PFSK-1 (cell line): ENCODE measurements around the gene FBN2.

Experiments
- FOXP2 ChIP-seq: optimal IDR thresholded peaks from 2 replicates; pipeline ENCODE3; 2011; ENCODE audit warnings: borderline replicate concordance, control low read depth, inconsistent platforms; ENCODE audit not compliant: insufficient read depth; ENCODE audit errors: extremely low read length, extremely low read depth
- POLR2AphosphoS5 ChIP-seq: IDR thresholded peaks from 2 replicates; pipeline ENCODE4 v1.6.1; 2012; ENCODE audit warnings: low read depth, mild to moderate bottlenecking, control low read depth, low read length, moderate library complexity
- SIN3A ChIP-seq: IDR thresholded peaks from 2 replicates; pipeline ENCODE4 v1.6.1; 2012; ENCODE audit warnings: mild to moderate bottlenecking, low read length, moderate library complexity, borderline replicate concordance; ENCODE audit not compliant: insufficient read depth
- TAF1 ChIP-seq: IDR thresholded peaks from 2 replicates; pipeline ENCODE4 v1.6.1; 2012; ENCODE audit warnings: low read length, control low read depth, borderline replicate concordance; ENCODE audit not compliant: insufficient read depth
- TF ChIP-seq, protein P1 (sequence below), 2 experiments: IDR thresholded peaks; 2 replicates each; pipeline versions ENCODE4 v1.6.1 to v1.8.0; 2011 to 2012; ENCODE audit warnings: low read depth in 2 of 2, low read length in 2 of 2, control low read depth in 1 of 2, inconsistent platforms in 1 of 2, mild to moderate bottlenecking in 1 of 2, moderate library complexity in 1 of 2; ENCODE audit not compliant: insufficient read depth in 1 of 2

DNA sequence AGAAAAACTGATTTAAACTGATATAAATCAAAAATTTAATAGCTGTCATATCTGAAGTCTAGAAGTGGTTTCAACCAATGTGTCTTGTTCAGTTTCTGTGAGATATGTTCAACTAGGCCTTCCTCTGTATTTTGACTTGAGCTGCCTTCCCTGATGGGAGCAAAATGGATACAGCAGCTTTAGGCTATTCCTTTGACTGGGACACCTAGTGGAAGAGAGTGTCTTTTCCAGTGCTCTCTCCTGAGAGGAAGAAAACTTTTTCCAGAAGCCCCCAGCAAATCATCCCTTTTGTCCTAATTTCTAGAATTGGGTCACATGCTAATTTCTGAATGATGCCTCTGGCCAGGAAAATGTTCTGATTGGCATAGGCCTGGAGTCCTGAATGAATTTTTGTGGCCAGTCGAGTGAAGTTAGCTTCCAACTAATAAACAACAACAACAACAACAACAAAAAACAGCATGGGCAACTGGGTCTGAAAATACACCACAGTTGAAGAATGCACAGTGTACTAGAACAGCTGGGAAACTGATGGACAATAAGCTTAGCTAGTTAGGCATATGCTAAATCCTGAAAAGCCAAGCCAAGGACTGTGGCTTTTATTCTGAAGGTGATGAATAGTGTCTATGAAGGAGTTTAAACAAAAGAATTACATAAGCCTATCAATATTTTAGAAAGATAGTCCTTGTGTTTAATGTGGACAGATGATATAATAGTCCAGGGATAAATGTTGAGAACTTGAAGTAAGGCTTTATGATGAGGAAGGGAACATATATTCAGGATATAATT, 125.7 kb downstream of the FBN2 start:
- TF ChIP-seq POLR2AphosphoS5 (no peak), TAF1 (no peak), SIN3A (no peak), FOXP2 (no peak)
- TF ChIP-seq, protein P1, sequence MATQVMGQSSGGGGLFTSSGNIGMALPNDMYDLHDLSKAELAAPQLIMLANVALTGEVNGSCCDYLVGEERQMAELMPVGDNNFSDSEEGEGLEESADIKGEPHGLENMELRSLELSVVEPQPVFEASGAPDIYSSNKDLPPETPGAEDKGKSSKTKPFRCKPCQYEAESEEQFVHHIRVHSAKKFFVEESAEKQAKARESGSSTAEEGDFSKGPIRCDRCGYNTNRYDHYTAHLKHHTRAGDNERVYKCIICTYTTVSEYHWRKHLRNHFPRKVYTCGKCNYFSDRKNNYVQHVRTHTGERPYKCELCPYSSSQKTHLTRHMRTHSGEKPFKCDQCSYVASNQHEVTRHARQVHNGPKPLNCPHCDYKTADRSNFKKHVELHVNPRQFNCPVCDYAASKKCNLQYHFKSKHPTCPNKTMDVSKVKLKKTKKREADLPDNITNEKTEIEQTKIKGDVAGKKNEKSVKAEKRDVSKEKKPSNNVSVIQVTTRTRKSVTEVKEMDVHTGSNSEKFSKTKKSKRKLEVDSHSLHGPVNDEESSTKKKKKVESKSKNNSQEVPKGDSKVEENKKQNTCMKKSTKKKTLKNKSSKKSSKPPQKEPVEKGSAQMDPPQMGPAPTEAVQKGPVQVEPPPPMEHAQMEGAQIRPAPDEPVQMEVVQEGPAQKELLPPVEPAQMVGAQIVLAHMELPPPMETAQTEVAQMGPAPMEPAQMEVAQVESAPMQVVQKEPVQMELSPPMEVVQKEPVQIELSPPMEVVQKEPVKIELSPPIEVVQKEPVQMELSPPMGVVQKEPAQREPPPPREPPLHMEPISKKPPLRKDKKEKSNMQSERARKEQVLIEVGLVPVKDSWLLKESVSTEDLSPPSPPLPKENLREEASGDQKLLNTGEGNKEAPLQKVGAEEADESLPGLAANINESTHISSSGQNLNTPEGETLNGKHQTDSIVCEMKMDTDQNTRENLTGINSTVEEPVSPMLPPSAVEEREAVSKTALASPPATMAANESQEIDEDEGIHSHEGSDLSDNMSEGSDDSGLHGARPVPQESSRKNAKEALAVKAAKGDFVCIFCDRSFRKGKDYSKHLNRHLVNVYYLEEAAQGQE (IDR thresholded peaks at IDR 0.05; ENCODE audit: insufficient read depth in 1 of 2, low read depth in 2 of 2, low read length in 2 of 2) = no peak
